GM18867 (cell line): ENCODE results near the gene GLT1D1.

ENCODE experiments used
- ATAC-seq: cut with Tn5 transposase; IDR thresholded peaks from one replicate; pipeline ENCODE4 v1.9.1; 2021; ENCODE audit warnings: mild to moderate bottlenecking, moderate library complexity; ENCODE audit not compliant: unreplicated experiment

The GLT1D1 gene

GRCh38 chr12:128992116-128992515 lies 138.8 kb downstream of the GLT1D1 start:
- no peak for ATAC-seq

- no peak for ATAC-seq
These were observed 139.3 kb downstream of the GLT1D1 start for GRCh38 chr12:128992550-128992949.

GRCh38 chr12:128994856-128995255 lies 141.6 kb downstream of the GLT1D1 start:
- no peak for ATAC-seq

GRCh38 chr12:128995619-128996018 lies 142.3 kb downstream of the GLT1D1 start:
- ATAC-seq, result no peak

GRCh38 chr12:129001826-129002225 lies 148.5 kb downstream of the GLT1D1 start:
- no peak for ATAC-seq

GRCh38 chr12:129002427-129002826 lies 149.1 kb downstream of the GLT1D1 start:
- no peak for ATAC-seq

GRCh38 chr12:129005416-129005815 lies 152.1 kb downstream of the GLT1D1 start:
- no peak for ATAC-seq

- ATAC-seq, result no peak
These were observed 152.6 kb downstream of the GLT1D1 start for GRCh38 chr12:129005829-129006228.

- no peak for ATAC-seq
These were observed 156.8 kb downstream of the GLT1D1 start for GRCh38 chr12:129009833-129010622.

- ATAC-seq, result no peak
These were observed 162.9 kb downstream of the GLT1D1 start for GRCh38 chr12:129016159-129016558.

- ATAC-seq, result no peak
These were observed 171.8 kb downstream of the GLT1D1 start for GRCh38 chr12:129025055-129025454.

- ATAC-seq, result no peak
These were observed 175.6 kb downstream of the GLT1D1 start for GRCh38 chr12:129028844-129029243.
